ENCODE data around the gene TF.
"Not testable (repeated sequence)": the region's sequence is repeated elsewhere in the genome, so short reads cannot be mapped to it uniquely, and the experiment has no call there.

TF gene

DNA sequence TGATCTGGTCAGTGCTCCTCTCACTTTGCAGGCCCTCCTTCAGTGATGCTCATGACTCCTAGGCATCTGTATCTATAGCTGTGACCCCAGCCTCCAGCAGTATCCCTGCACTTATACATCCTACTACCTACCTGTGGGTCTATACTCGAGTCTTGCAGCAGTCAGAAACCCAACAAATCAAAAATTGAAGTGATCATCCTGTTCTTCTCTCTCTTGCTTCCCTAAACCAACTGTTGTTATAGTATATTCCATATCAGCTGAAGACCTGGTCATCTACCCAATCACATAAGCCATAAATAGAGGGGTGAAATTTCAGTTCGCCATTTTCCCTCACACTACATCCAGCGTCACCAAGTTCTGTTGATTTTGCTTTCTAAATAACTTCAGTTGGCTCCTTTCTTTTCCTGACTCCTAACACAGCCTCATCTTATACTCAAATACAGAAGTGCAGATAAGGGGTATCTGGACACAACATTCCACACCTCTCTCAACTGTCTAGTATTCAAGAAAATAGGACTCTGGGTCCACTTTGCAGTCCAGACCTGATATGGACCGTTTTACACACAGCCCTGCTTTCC, 33.5 kb downstream of the TF start:
- H4K20me1 ChIP-seq (ENCODE audit: insufficient read depth, low read length): no peaks in the 10 kb centered on the region
- DNase-seq: no peak
- no peaks in the 10 kb centered on the region for H3K27me3 ChIP-seq (replicated peaks; ENCODE audit: insufficient read depth, low read length)
- no peaks in the 10 kb centered on the region for H3K79me2 ChIP-seq (ENCODE audit: low read length)
- no peak overlapping the region for H3K9ac ChIP-seq (ENCODE audit: low read length)
- no peak overlapping the region for H3K4me2 ChIP-seq (ENCODE audit: low read depth, low read length)
- H3K36me3 ChIP-seq (replicated peaks; ENCODE audit: insufficient read depth, low read length): no peaks in the 10 kb centered on the region
- H3K9me2 ChIP-seq (replicated peaks; ENCODE audit: insufficient read depth, low read length): no peaks in the 10 kb centered on the region
- H3K4me3 ChIP-seq (ENCODE audit: low read length): no peak overlapping the region
- H3F3A ChIP-seq (ENCODE audit: insufficient read depth, low read length): no peaks in the 10 kb centered on the region
- H3K27ac ChIP-seq (ENCODE audit: low read length): no peak overlapping the region
- no peak for TF ChIP-seq EZH2phosphoT487 (IDR thresholded peaks at IDR 0.05; ENCODE audit: low read length)
- TF ChIP-seq, protein P1, sequence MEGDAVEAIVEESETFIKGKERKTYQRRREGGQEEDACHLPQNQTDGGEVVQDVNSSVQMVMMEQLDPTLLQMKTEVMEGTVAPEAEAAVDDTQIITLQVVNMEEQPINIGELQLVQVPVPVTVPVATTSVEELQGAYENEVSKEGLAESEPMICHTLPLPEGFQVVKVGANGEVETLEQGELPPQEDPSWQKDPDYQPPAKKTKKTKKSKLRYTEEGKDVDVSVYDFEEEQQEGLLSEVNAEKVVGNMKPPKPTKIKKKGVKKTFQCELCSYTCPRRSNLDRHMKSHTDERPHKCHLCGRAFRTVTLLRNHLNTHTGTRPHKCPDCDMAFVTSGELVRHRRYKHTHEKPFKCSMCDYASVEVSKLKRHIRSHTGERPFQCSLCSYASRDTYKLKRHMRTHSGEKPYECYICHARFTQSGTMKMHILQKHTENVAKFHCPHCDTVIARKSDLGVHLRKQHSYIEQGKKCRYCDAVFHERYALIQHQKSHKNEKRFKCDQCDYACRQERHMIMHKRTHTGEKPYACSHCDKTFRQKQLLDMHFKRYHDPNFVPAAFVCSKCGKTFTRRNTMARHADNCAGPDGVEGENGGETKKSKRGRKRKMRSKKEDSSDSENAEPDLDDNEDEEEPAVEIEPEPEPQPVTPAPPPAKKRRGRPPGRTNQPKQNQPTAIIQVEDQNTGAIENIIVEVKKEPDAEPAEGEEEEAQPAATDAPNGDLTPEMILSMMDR (IDR thresholded peaks at IDR 0.05; ENCODE audit: low read length): no peak
- no peak for TF ChIP-seq EZH2 (optimal IDR thresholded peaks at IDR 0.05; ENCODE audit: low read depth, low read length)
- H3K9me3 ChIP-seq (replicated peaks; ENCODE audit: insufficient read depth, low read length): no peaks in the 10 kb centered on the region
- no peak overlapping the region for H2AFZ ChIP-seq (ENCODE audit: low read length)
- H3K4me1 ChIP-seq (ENCODE audit: low read length): no peaks in the 10 kb centered on the region

GRCh38 chr3:133780756-133781155, 34.6 kb downstream of the TF start:
- H2AFZ ChIP-seq (ENCODE audit: low read length); H4K20me1 ChIP-seq (ENCODE audit: insufficient read depth, low read length); H3K27ac ChIP-seq (ENCODE audit: low read length); H3K4me1 ChIP-seq (ENCODE audit: low read length); H3K27me3 ChIP-seq (replicated peaks; ENCODE audit: insufficient read depth, low read length); H3K9me2 ChIP-seq (replicated peaks; ENCODE audit: insufficient read depth, low read length); H3K9ac ChIP-seq (ENCODE audit: low read length); H3K79me2 ChIP-seq (ENCODE audit: low read length); DNase-seq; H3F3A ChIP-seq (ENCODE audit: insufficient read depth, low read length); H3K4me3 ChIP-seq (ENCODE audit: low read length); H3K9me3 ChIP-seq (replicated peaks; ENCODE audit: insufficient read depth, low read length); H3K36me3 ChIP-seq (replicated peaks; ENCODE audit: insufficient read depth, low read length); H3K4me2 ChIP-seq (ENCODE audit: low read depth, low read length): not testable (repeated sequence)

DNA sequence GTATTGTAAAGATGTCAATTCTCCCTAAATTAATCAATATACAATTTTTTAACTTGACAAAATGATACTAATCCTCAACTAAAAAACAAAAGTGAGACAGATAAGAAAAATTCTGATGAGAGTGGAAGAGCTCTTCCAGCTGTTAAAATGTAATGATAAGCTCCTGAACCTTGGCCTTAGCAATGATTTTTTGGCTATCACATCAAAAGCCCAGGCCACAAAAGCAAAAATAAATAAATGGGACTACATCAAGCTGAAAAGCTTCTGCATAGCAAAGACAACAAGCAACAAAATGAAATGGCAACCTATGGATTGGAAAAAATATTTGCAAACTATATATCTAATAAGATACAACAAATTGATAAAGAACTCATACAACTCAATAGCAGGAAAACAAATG, 35.4 kb downstream of the TF start:
- Histone ChIP-seq H3K4me3 (ENCODE audit: low read length) (no peak overlapping the region), H3K36me3 (replicated peaks; ENCODE audit: insufficient read depth, low read length) (no peaks in the 10 kb centered on the region), H3K27me3 (replicated peaks; ENCODE audit: insufficient read depth, low read length) (no peaks in the 10 kb centered on the region), H4K20me1 (ENCODE audit: insufficient read depth, low read length) (no peaks in the 10 kb centered on the region), H3K79me2 (ENCODE audit: low read length) (no peaks in the 10 kb centered on the region), H3K4me2 (ENCODE audit: low read depth, low read length) (no peak overlapping the region), H3K4me1 (ENCODE audit: low read length) (no peaks in the 10 kb centered on the region), H3K9me2 (replicated peaks; ENCODE audit: insufficient read depth, low read length) (no peaks in the 10 kb centered on the region), H3F3A (ENCODE audit: insufficient read depth, low read length) (no peaks in the 10 kb centered on the region), H3K27ac (ENCODE audit: low read length) (no peak overlapping the region), H2AFZ (ENCODE audit: low read length) (no peak overlapping the region), H3K9me3 (replicated peaks; ENCODE audit: insufficient read depth, low read length) (no peaks in the 10 kb centered on the region; the same call in 1 of the 2 replicates), H3K9ac (ENCODE audit: low read length) (no peak overlapping the region)
- DNase-seq: no peak
- TF ChIP-seq EZH2phosphoT487 (IDR thresholded peaks at IDR 0.05; ENCODE audit: low read length) (no peak), EZH2 (optimal IDR thresholded peaks at IDR 0.05; ENCODE audit: low read depth, low read length) (no peak)

GRCh38 chr3:133782454-133782853, 36.3 kb downstream of the TF start:
- Histone ChIP-seq H3K4me1 (ENCODE audit: low read length) (no peaks in the 10 kb centered on the region), H3K4me2 (ENCODE audit: low read depth, low read length) (no peak overlapping the region), H3K4me3 (ENCODE audit: low read length) (no peak overlapping the region), H3F3A (ENCODE audit: insufficient read depth, low read length) (no peaks in the 10 kb centered on the region), H3K9me2 (replicated peaks; ENCODE audit: insufficient read depth, low read length) (no peaks in the 10 kb centered on the region), H3K27me3 (replicated peaks; ENCODE audit: insufficient read depth, low read length) (no peaks in the 10 kb centered on the region), H3K9ac (ENCODE audit: low read length) (no peak overlapping the region), H3K36me3 (replicated peaks; ENCODE audit: insufficient read depth, low read length) (no peaks in the 10 kb centered on the region), H3K27ac (ENCODE audit: low read length) (no peak overlapping the region), H3K9me3 (replicated peaks; ENCODE audit: insufficient read depth, low read length) (no peaks in the 10 kb centered on the region; the same call in 1 of the 2 replicates), H2AFZ (ENCODE audit: low read length) (no peak overlapping the region), H4K20me1 (ENCODE audit: insufficient read depth, low read length) (no peaks in the 10 kb centered on the region), H3K79me2 (ENCODE audit: low read length) (no peaks in the 10 kb centered on the region)
- no peak for DNase-seq
- TF ChIP-seq, protein P1 (IDR thresholded peaks at IDR 0.05; ENCODE audit: low read length): no peak
- TF ChIP-seq EZH2phosphoT487 (IDR thresholded peaks at IDR 0.05; ENCODE audit: low read length): no peak
- TF ChIP-seq EZH2 (optimal IDR thresholded peaks at IDR 0.05; ENCODE audit: low read depth, low read length): no peak
